Right lobe of liver (tissue), 6 donors: Measurements from ENCODE around the gene SPNS2. TPM values are rescaled to one million over a fixed set of nuclear protein-coding genes. Genes with fewer than 3 reads are reported as not detected.

Experiments
- ATAC-seq, 4 donors: fragments of 200-7000 bp; cut with Tn5 transposase; one replicate each; pipeline ENCODE4 v1.9.1; 2020; ENCODE audit warnings: mild to moderate bottlenecking in 4 of 4, moderate library complexity in 4 of 4
- DNase-seq, 3 donors: peaks; one replicate each; pipeline ENCODE4 v3.0.0-alpha.2; 2020
- H3K27ac ChIP-seq, 3 donors: fragments of 200-600 bp; one replicate each; pipeline ENCODE4 v1.8.0; 2022
- H3K27me3 ChIP-seq, 2 donors: fragments of 200-600 bp; one replicate each; pipeline ENCODE4 v1.8.0; 2022
- H3K36me3 ChIP-seq, 4 donors: fragments of 200-600 bp; sonication (generic) in 1 of 4; one replicate each; pipeline versions ENCODE4 v1.5.1 to v1.8.0; 2017 to 2022; ENCODE audit warnings: control low read depth in 1 of 4
- H3K4me1 ChIP-seq, 4 donors: fragments of 200-600 bp; sonication (generic) in 1 of 4; one replicate each; pipeline versions ENCODE4 v1.5.1 to v1.8.0; 2017 to 2022; ENCODE audit warnings: control low read depth in 1 of 4
- H3K4me3 ChIP-seq, 3 donors: fragments of 200-600 bp; one replicate each; pipeline ENCODE4 v1.8.0; 2022
- H3K9me3 ChIP-seq, 4 donors: fragments of 200-600 bp; sonication (generic) in 1 of 4; one replicate each; pipeline versions ENCODE4 v1.5.1 to v1.8.0; 2017 to 2022; ENCODE audit warnings: control low read depth in 1 of 4
- CTCF ChIP-seq, 4 donors: fragments of 200-600 bp in 3 of 4; fragments of 450-650 bp in 1 of 4; IDR thresholded peaks; one replicate each; pipeline versions ENCODE4 v1.5.1 to v1.8.0; 2016 to 2022; ENCODE audit warnings: antibody characterized with exemption in 4 of 4, mild to moderate bottlenecking in 2 of 4
- POLR2A ChIP-seq: fragments of 450-650 bp; IDR thresholded peaks from one replicate; pipeline ENCODE4 v1.6.1; 2017; ENCODE audit warnings: antibody characterized with exemption, mild to moderate bottlenecking
- WGBS: methylation state at CpG from one replicate; pipeline ENCODE4 v1.1.6; 2018; ENCODE audit warnings: low coverage, low lambda C conversion rate; ENCODE audit not compliant: insufficient coverage; ENCODE audit errors: missing lambda C conversion rate; 5-methylcytosine and 5-hydroxymethylcytosine counted together
- intact Hi-C, 2 donors: fragments of 100-400 bp; cut with DNase I; formaldehyde crosslinking; loops; one replicate each; pipeline versions ENCODE4 v1.11.2 to v1.14.1; 2022
- total RNA-seq, 6 experiments: library from RNA; depleted of rRNA in 2 of 6; stranded (reverse); fragments of >200 nt in 2 of 6; fragmentation: NEBNext Ultra II Directional in 3 of 6; extraction: Animal tissue kit (Norgen Biotek cat#: 25700) in 3 of 6; gene quantifications; one replicate each; pipeline versions ENCODE4 v1.1.0 to v1.2.4, GENCODE V29; 2016 to 2023
- donor health status: DM: no; HTN: yes; CAD: no.
- donor health status: DM: no; HTN: no; CAD: no.
- donor health status: DM: no; HTN: no; CAD: no.
- donor health status: DM: no; HTN: yes; CAD: no.
- donor health status: DM: no; HTN: yes; CAD: no.

The SPNS2 gene
- total RNA-seq, 6 experiments from 2014 or later: 3.0 to 12.4 (median 7.3) TPM

DNA sequence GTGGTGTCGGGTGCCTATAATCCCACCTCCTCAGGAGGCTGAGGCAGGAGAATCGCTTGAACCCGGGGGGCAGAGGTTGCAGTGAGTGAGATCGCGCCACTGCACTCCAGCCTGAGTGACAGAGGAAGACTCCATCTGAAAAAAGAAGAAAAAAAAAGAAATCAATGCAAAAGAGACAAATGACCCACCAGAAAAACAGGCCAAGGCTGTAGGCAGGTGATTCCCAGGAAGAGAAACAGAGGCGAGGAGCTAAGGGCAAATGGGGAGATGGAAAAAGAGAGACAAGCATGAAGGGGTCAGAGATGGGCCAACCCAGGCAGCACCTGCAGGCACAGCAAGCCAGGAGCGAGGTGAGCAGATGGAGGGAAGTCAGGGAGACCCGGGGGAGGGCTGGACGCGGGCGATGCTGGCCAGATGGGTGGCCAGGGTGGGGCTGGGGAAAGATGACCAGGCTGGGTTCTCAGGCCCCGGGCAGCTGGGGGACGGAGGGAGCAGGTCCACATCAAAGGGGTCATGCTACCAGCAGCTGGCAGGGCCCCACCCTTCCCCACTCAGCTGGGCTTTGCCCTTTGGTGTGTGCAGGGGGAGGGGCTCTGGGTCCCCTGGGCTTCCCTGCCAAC is 31.0 kb downstream of the SPNS2 start:
- H3K27me3 ChIP-seq: no peaks in the 10 kb centered on the region
- H3K27ac ChIP-seq: no peak overlapping the region
- intact Hi-C loops: no loop called here
- no peak for TF ChIP-seq CTCF (IDR thresholded peaks at IDR 0.05)
- no peak for TF ChIP-seq POLR2A
- H3K4me3 ChIP-seq: no peak overlapping the region
- ATAC-seq: no peak
- H3K9me3 ChIP-seq: no peaks in the 10 kb centered on the region
- DNase-seq: no peak
- 69% methylated on average over 3 of the region's 13 CpGs for WGBS
- peaks cover 0 to 13% (median 7%) of the 10 kb centered on the region in 4 donors for H3K4me1 ChIP-seq
- no peaks in the 10 kb centered on the region for H3K36me3 ChIP-seq

GRCh38 chr17:4530799-4531730 is 32.4 kb downstream of the SPNS2 start:
- H3K27me3 ChIP-seq: no peaks in the 10 kb centered on the region
- 69% methylated on average over 6 of the region's 30 CpGs for WGBS
- DNase-seq (peak in 2 of 3 donors; percentile 57 to 65), ATAC-seq (peak; percentile 30 to 54 (median 40))
- TF ChIP-seq POLR2A: no peak
- no peak for TF ChIP-seq CTCF (IDR thresholded peaks at IDR 0.05)
- no peaks in the 10 kb centered on the region for H3K9me3 ChIP-seq
- peak overlapping the region in 1 of 3 donors; percentile 21 for H3K27ac ChIP-seq
- H3K4me1 ChIP-seq: peaks cover 0 to 18% (median 7%) of the 10 kb centered on the region in 4 donors
- H3K36me3 ChIP-seq: no peaks in the 10 kb centered on the region
- H3K4me3 ChIP-seq: no peak overlapping the region
- intact Hi-C loops: no loop called here

- Histone ChIP-seq H3K27me3 (no peaks in the 10 kb centered on the region), H3K36me3 (no peaks in the 10 kb centered on the region), H3K4me1 (peaks cover 0 to 22% (median 7%) of the 10 kb centered on the region in 4 donors), H3K27ac (no peak overlapping the region), H3K4me3 (no peak overlapping the region), H3K9me3 (no peaks in the 10 kb centered on the region)
- intact Hi-C loops: no loop called here
- 89% methylated on average over 11 of the region's 17 CpGs for WGBS
- no peak for TF ChIP-seq POLR2A
- no peak for TF ChIP-seq CTCF (IDR thresholded peaks at IDR 0.05)
- ATAC-seq (no peak), DNase-seq (no peak)
These were observed 33.5 kb downstream of the SPNS2 start for GRCh38 chr17:4531988-4532736.

- WGBS: no CpG with 5 or more reads among the region's 33 CpGs
- DNase-seq (no peak), ATAC-seq (no peak)
- Histone ChIP-seq H3K27me3 (no peaks in the 10 kb centered on the region), H3K9me3 (no peaks in the 10 kb centered on the region), H3K36me3 (no peaks in the 10 kb centered on the region), H3K4me3 (no peak overlapping the region), H3K4me1 (peaks cover 0 to 22% (median 7%) of the 10 kb centered on the region in 4 donors), H3K27ac (no peak overlapping the region)
- no peak for TF ChIP-seq CTCF (IDR thresholded peaks at IDR 0.05)
- no peak for TF ChIP-seq POLR2A
- intact Hi-C loops: no loop called here
These were observed 34.3 kb downstream of the SPNS2 start for GRCh38 chr17:4532860-4533522.
